HepG2 (cell line): Measurements from ENCODE around the gene RGS19. TPM values are rescaled to one million over a fixed set of nuclear protein-coding genes. Genes with fewer than 3 reads are reported as not detected.

ENCODE experiments used
- ATF7 ChIP-seq, 2 experiments: fragments of 450-650 bp in 1 of 2; sonication (generic) in 1 of 2; formaldehyde crosslinking in 1 of 2; IDR thresholded peaks; 2 replicates each; pipeline versions ENCODE4 v1.4.0 to v1.6.1; 2016 to 2020; ENCODE audit warnings: antibody characterized with exemption in 1 of 2, mild to moderate bottlenecking in 1 of 2, missing genetic modification reagents in 1 of 2
- KIAA2018 ChIP-seq: sonication (generic); formaldehyde crosslinking; IDR thresholded peaks from 2 replicates; pipeline ENCODE4 v1.5.0; 2020; ENCODE audit warnings: mild to moderate bottlenecking, missing genetic modification reagents, borderline replicate concordance
- KLF9 ChIP-seq: IDR thresholded peaks from 2 replicates; pipeline ENCODE4 v1.6.1; 2016; ENCODE audit warnings: low read depth
- NR2C2 ChIP-seq: sonication (generic); formaldehyde crosslinking; IDR thresholded peaks from 2 replicates; pipeline ENCODE4 v1.4.0; 2020; ENCODE audit warnings: missing genetic modification reagents, mild to moderate bottlenecking, moderate library complexity, borderline replicate concordance
- PHF20 ChIP-seq: sonication (generic); formaldehyde crosslinking; IDR thresholded peaks from 2 replicates; pipeline ENCODE4 v1.5.0; 2020; ENCODE audit warnings: mild to moderate bottlenecking, missing genetic modification reagents
- PTBP1 ChIP-seq: fragments of 200-400 bp; formaldehyde crosslinking; IDR thresholded peaks from 2 replicates; pipeline ENCODE4 v1.6.1; 2018; ENCODE audit warnings: low read length, low read depth; ENCODE audit not compliant: poor library complexity, severe bottlenecking
- SMAD9 ChIP-seq: sonication (generic); formaldehyde crosslinking; IDR thresholded peaks from 2 replicates; pipeline ENCODE4 v1.5.1; 2020; ENCODE audit warnings: mild to moderate bottlenecking, missing genetic modification reagents
- SP1 ChIP-seq, 2 experiments: fragments of 450-650 bp in 1 of 2; sonication (generic) in 1 of 2; formaldehyde crosslinking in 1 of 2; IDR thresholded peaks; 2 replicates each; pipeline versions ENCODE4 v1.4.0 to v1.6.1; 2016 to 2020; ENCODE audit warnings: missing genetic modification reagents in 1 of 2
- SRSF1 ChIP-seq: fragments of 200-400 bp; formaldehyde crosslinking; optimal IDR thresholded peaks from 2 replicates; pipeline ENCODE3; 2017; ENCODE audit warnings: mild to moderate bottlenecking, low read depth, low read length, moderate library complexity
- ZBTB26 ChIP-seq: IDR thresholded peaks from 2 replicates; pipeline ENCODE4 v1.6.1; 2016; ENCODE audit warnings: missing compliant biosample characterization, missing genetic modification reagents, borderline replicate concordance
- ZFYVE20 ChIP-seq: sonication (generic); formaldehyde crosslinking; IDR thresholded peaks from 2 replicates; pipeline ENCODE4 v1.8.0; 2023; ENCODE audit warnings: low read depth, mild to moderate bottlenecking, moderate library complexity, missing genetic modification reagents, borderline replicate concordance
- ZNF543 ChIP-seq: sonication (generic); formaldehyde crosslinking; IDR thresholded peaks from 2 replicates; pipeline ENCODE4 v1.4.0; 2020; ENCODE audit warnings: mild to moderate bottlenecking, missing genetic modification reagents
- ZNF691 ChIP-seq: sonication (generic); formaldehyde crosslinking; IDR thresholded peaks from 2 replicates; pipeline ENCODE4 v1.4.0; 2020; ENCODE audit warnings: missing genetic modification reagents, low read depth, mild to moderate bottlenecking, borderline replicate concordance
- ZSCAN12 ChIP-seq: sonication (generic); formaldehyde crosslinking; IDR thresholded peaks from 2 replicates; pipeline ENCODE4 v1.9.0; 2021; ENCODE audit warnings: mild to moderate bottlenecking, missing genetic modification reagents
- polyA plus RNA-seq, 8 experiments: library from polyadenylated mRNA; depleted of rRNA in 3 of 8; stranded (reverse) in 7 of 8; unstranded in 1 of 8; fragments of >200 nt; fragmentation: Illumina TruSeq in 4 of 8; extraction: Trizol in 4 of 8; gene quantifications; 2 replicates each; pipeline versions ENCODE4 v1.2.1 to v1.2.3, GENCODE V29; 2011 to 2016; ENCODE audit warnings: low read depth in 4 of 8, missing spikeins in 1 of 8, mixed read lengths in 1 of 8; ENCODE audit not compliant: insufficient read depth in 1 of 8
- total RNA-seq, 5 experiments: library from RNA; depleted of rRNA; stranded (reverse); fragments of >200 nt; fragmentation: Illumina TruSeq; extraction: Trizol; gene quantifications; 2 replicates each; pipeline ENCODE4 v1.2.3, GENCODE V29; 2016; ENCODE audit warnings: low read depth in 1 of 5
- TF ChIP-seq, protein P1 (sequence below): sonication (generic); formaldehyde crosslinking; IDR thresholded peaks from 2 replicates; pipeline ENCODE4 v1.8.0; 2022; ENCODE audit warnings: missing genetic modification reagents, mild to moderate bottlenecking, moderate library complexity, borderline replicate concordance

The RGS19 gene
- total and polyA plus RNA-seq, 2 of the 13 experiments (the other 11 are each of a cell fraction or from before 2014, with no cell fraction given) = 10.7 to 11.9 TPM

- TF ChIP-seq KIAA2018 (CRISPR knock-in tag) (no peak), ZFYVE20 (CRISPR knock-in tag) (no peak), PTBP1 (peak; percentile 70), SRSF1 (peak; percentile 88), SP1 (IDR thresholded peaks at IDR 0.05) (no peak), SP1 (CRISPR knock-in tag; IDR thresholded peaks at IDR 0.05) (no peak), ATF7 (IDR thresholded peaks at IDR 0.05) (no peak), ATF7 (CRISPR knock-in tag; IDR thresholded peaks at IDR 0.05) (no peak), ZBTB26 (no peak), NR2C2 (CRISPR knock-in tag) (no peak), ZNF543 (CRISPR knock-in tag) (no peak), PHF20 (CRISPR knock-in tag) (no peak), SMAD9 (CRISPR knock-in tag) (no peak), ZSCAN12 (CRISPR knock-in tag) (no peak), KLF9 (CRISPR knock-in tag) (no peak), ZNF691 (CRISPR knock-in tag) (peak; percentile 31; the same call in 1 of the 2 replicates)
- TF ChIP-seq, protein P1, sequence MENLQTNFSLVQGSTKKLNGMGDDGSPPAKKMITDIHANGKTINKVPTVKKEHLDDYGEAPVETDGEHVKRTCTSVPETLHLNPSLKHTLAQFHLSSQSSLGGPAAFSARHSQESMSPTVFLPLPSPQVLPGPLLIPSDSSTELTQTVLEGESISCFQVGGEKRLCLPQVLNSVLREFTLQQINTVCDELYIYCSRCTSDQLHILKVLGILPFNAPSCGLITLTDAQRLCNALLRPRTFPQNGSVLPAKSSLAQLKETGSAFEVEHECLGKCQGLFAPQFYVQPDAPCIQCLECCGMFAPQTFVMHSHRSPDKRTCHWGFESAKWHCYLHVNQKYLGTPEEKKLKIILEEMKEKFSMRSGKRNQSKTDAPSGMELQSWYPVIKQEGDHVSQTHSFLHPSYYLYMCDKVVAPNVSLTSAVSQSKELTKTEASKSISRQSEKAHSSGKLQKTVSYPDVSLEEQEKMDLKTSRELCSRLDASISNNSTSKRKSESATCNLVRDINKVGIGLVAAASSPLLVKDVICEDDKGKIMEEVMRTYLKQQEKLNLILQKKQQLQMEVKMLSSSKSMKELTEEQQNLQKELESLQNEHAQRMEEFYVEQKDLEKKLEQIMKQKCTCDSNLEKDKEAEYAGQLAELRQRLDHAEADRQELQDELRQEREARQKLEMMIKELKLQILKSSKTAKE (CRISPR knock-in tag) = 0 out of 2 replicates have a peak, but pooled peaks have one; percentile 38
These were observed at the start of gene RGS19 (continued) for GRCh38 chr20:64079273-64080012.
